Thyroid gland (tissue), 4 donors: ENCODE results near the gene STAT3. TPM values are rescaled to one million over a fixed set of nuclear protein-coding genes. Genes with fewer than 3 reads are reported as not detected.
"Not testable (repeated sequence)": the region's sequence is repeated elsewhere in the genome, so short reads cannot be mapped to it uniquely, and the experiment has no call there.

Experiments used
- DNase-seq, 2 donors: peaks; one replicate each; pipeline ENCODE4 v3.0.0-alpha.2; 2019
- H3K27ac ChIP-seq, 3 donors: fragments of 200-600 bp; sonication (generic); 1 replicate in 2 of 3; 2 replicates in 1 of 3; pipeline ENCODE4 v1.5.1; 2016 to 2019; ENCODE audit warnings: mild to moderate bottlenecking in 1 of 3, moderate library complexity in 1 of 3
- H3K27me3 ChIP-seq: fragments of 200-600 bp; sonication (generic); one replicate; pipeline ENCODE4 v1.5.1; 2019
- H3K36me3 ChIP-seq, 2 donors: fragments of 200-600 bp; sonication (generic); one replicate each; pipeline ENCODE4 v1.5.1; 2016 to 2019
- H3K4me1 ChIP-seq, 2 donors: fragments of 200-600 bp; sonication (generic); one replicate each; pipeline ENCODE4 v1.5.1; 2017 to 2019
- H3K4me3 ChIP-seq, 3 donors: fragments of 200-600 bp; sonication (generic); replicated peaks in 1 of 3; 1 replicate in 2 of 3; 2 replicates in 1 of 3; pipeline ENCODE4 v1.5.1; 2016; ENCODE audit warnings: mild to moderate bottlenecking in 1 of 3
- H3K9me3 ChIP-seq: fragments of 200-600 bp; sonication (generic); one replicate; pipeline ENCODE4 v1.5.1; 2017
- POLR2A ChIP-seq, 2 donors: fragments of 450-650 bp; IDR thresholded peaks; one replicate each; pipeline ENCODE4 v1.6.1; 2017; ENCODE audit warnings: antibody characterized with exemption in 2 of 2, mild to moderate bottlenecking in 2 of 2, moderate library complexity in 1 of 2
- WGBS, 2 donors: methylation state at CpG; one replicate each; pipeline ENCODE4 v1.1.5; 2017; 5-methylcytosine and 5-hydroxymethylcytosine counted together
- intact Hi-C: fragments of 100-400 bp; cut with DNase I; formaldehyde crosslinking; loops from one replicate; pipeline ENCODE4 v1.15.1; 2023
- total RNA-seq, 4 donors: library from RNA; depleted of rRNA; stranded (reverse); fragments of >200 nt; gene quantifications; one replicate each; pipeline ENCODE4 v1.2.3, GENCODE V29; 2016
- TF ChIP-seq, protein P1 (sequence below), 6 experiments: fragments of 200-600 bp in 3 of 6; fragments of 450-650 bp in 3 of 6; sonication (generic) in 3 of 6; IDR thresholded peaks; one replicate each; pipeline ENCODE4 v1.5.1; 2016 to 2019; ENCODE audit warnings: antibody characterized with exemption in 6 of 6, mild to moderate bottlenecking in 2 of 6, inconsistent platforms in 1 of 6, moderate library complexity in 1 of 6

Gene STAT3
- total RNA-seq, 4 donors from 2014 or later = 147 to 292 (median 206) TPM

DNA sequence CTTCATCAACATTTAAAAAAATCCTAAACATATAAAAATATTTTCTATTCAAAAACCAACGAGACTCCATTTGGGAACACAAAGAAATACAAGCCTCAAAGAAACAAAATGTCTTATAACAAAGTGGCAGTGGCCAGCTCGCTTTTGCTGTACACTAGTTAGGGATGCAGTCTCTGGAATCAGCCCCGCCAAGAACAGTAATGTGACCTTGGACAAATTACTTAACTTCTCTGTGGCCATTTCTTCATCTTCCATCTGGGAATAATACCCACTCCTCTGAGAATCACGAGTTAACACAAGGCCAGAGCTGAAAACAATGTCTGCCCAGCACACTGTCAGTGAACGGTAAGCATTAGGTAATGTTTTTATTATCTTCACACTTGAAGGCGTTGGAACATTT, 117.6 kb downstream of the STAT3 start:
- Histone ChIP-seq H3K27ac (no peak overlapping the region), H3K4me3 (no peak overlapping the region), H3K27me3 (no peaks in the 10 kb centered on the region), H3K36me3 (no peaks in the 10 kb centered on the region), H3K4me1 (peaks cover 4 to 12% of the 10 kb centered on the region in 2 donors), H3K9me3 (no peaks in the 10 kb centered on the region)
- no peak for TF ChIP-seq POLR2A (IDR thresholded peaks at IDR 0.05)
- TF ChIP-seq, protein P1, sequence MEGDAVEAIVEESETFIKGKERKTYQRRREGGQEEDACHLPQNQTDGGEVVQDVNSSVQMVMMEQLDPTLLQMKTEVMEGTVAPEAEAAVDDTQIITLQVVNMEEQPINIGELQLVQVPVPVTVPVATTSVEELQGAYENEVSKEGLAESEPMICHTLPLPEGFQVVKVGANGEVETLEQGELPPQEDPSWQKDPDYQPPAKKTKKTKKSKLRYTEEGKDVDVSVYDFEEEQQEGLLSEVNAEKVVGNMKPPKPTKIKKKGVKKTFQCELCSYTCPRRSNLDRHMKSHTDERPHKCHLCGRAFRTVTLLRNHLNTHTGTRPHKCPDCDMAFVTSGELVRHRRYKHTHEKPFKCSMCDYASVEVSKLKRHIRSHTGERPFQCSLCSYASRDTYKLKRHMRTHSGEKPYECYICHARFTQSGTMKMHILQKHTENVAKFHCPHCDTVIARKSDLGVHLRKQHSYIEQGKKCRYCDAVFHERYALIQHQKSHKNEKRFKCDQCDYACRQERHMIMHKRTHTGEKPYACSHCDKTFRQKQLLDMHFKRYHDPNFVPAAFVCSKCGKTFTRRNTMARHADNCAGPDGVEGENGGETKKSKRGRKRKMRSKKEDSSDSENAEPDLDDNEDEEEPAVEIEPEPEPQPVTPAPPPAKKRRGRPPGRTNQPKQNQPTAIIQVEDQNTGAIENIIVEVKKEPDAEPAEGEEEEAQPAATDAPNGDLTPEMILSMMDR (IDR thresholded peaks at IDR 0.05) = no peak
- intact Hi-C loops = no loop called here
- DNase-seq = no peak
- 78 to 84% methylated on average over 6 of the region's 6 CpGs for WGBS, 2 donors

DNA sequence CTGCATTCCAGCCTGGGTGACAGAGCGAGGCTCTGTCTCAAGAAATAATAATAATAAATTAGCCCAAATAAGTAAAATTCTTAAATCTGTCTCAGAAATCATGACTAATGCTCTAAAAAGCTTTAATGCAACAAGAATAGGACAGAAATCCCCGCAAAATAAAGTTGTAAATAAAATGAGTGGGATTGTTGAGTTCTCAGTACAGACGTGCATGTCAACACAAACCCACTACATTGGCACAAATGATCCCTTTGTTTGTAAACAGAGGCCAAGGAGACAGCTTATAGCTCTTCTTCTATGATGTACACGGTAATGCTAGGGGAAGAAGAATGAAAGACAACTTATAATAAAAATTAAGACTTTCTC, 118.1 kb downstream of the STAT3 start:
- Histone ChIP-seq H3K4me1 (peaks cover 2 to 12% of the 10 kb centered on the region in 2 donors), H3K36me3 (no peaks in the 10 kb centered on the region), H3K27me3 (no peaks in the 10 kb centered on the region), H3K9me3 (no peaks in the 10 kb centered on the region), H3K4me3 (no peak overlapping the region), H3K27ac (no peak overlapping the region)
- intact Hi-C loops = no loop called here
- no peak for TF ChIP-seq POLR2A (IDR thresholded peaks at IDR 0.05)
- TF ChIP-seq, protein P1 (IDR thresholded peaks at IDR 0.05) = no peak
- WGBS, 2 donors = 72 to 84% methylated on average over 4 of the region's 4 CpGs
- no peak for DNase-seq

GRCh38 chr17:42268236-42268635, 120.0 kb downstream of the STAT3 start:
- no peak overlapping the region for H3K27ac ChIP-seq
- TF ChIP-seq, protein P1 (IDR thresholded peaks at IDR 0.05) = no peak
- no peak for TF ChIP-seq POLR2A (IDR thresholded peaks at IDR 0.05)
- intact Hi-C loops = no loop called here

DNA sequence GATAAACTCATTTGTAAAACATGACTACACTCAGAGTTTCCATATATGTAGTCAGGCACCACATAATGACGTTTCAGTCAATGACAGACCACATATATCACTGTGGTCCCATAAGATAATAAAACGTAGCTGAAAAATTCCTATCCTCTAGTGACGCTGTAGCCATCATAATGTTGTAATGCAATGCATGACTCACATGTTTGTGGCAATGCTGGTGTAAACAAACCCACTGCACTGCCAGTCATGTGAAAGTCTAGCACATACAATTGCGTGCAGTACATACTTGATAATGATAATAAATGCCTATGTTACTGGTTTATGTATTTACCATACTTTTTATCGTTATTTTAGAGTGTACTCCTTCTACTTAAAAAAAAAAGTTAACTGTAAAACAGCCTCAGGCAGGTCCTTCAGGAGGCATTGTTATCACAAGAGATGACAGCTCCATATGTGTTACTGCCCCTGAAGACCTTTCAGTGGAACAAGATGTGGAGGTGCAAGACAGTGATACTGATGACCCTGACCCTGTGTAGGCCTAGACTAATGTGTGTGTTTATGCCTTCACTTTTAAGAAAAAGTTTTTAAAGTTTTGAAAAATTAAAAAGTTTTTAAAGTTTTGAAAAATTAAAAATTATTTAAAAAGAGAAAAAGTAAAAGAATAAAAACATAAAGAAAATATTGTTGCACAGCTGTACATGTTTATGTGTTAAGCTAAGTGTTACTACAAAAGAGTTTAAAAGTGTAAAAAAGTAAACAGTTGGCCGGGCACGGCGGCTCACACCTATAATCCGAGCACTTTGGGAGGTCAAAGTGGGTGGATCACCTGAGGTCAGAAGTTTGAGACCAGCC, 121.1 kb downstream of the STAT3 start:
- H3K27ac ChIP-seq = no peak overlapping the region
- intact Hi-C loops = no loop called here
- H3K4me1 ChIP-seq = peaks cover 0 to 2% of the 10 kb centered on the region in 2 donors
- no peak overlapping the region for H3K4me3 ChIP-seq
- no peaks in the 10 kb centered on the region for H3K27me3 ChIP-seq
- DNase-seq = no peak
- no peaks in the 10 kb centered on the region for H3K36me3 ChIP-seq
- TF ChIP-seq, protein P1 (IDR thresholded peaks at IDR 0.05) = no peak
- TF ChIP-seq POLR2A (IDR thresholded peaks at IDR 0.05) = no peak
- 84 to 85% methylated on average over 9 of the region's 9 CpGs for WGBS, 2 donors
- no peaks in the 10 kb centered on the region for H3K9me3 ChIP-seq

More at GRCh38 chr17:42268236-42268635, 120.0 kb downstream of the STAT3 start:
- no peaks in the 10 kb centered on the region for H3K36me3 ChIP-seq
- DNase-seq = no peak
- no peak overlapping the region for H3K4me3 ChIP-seq
- no peaks in the 10 kb centered on the region for H3K27me3 ChIP-seq
- no peaks in the 10 kb centered on the region for H3K9me3 ChIP-seq
- H3K4me1 ChIP-seq = peaks cover 0 to 2% of the 10 kb centered on the region in 2 donors
- WGBS, 2 donors = 91 to 94% methylated on average over 5 of the region's 5 CpGs

- DNase-seq = no peak
- no peaks in the 10 kb centered on the region for H3K9me3 ChIP-seq
- H3K27me3 ChIP-seq = no peaks in the 10 kb centered on the region
- H3K4me3 ChIP-seq = no peak overlapping the region
- no peaks in the 10 kb centered on the region for H3K36me3 ChIP-seq
- peaks cover 0 to 2% of the 10 kb centered on the region in 2 donors for H3K4me1 ChIP-seq
- TF ChIP-seq POLR2A (IDR thresholded peaks at IDR 0.05) = no peak
- TF ChIP-seq, protein P1 (IDR thresholded peaks at IDR 0.05) = no peak
- intact Hi-C loops = no loop called here
- 73 to 88% methylated on average over 2 of the region's 2 CpGs for WGBS, 2 donors
- no peak overlapping the region for H3K27ac ChIP-seq
Measured at GRCh38 chr17:42266462-42266861, 121.8 kb downstream of the STAT3 start.

DNA sequence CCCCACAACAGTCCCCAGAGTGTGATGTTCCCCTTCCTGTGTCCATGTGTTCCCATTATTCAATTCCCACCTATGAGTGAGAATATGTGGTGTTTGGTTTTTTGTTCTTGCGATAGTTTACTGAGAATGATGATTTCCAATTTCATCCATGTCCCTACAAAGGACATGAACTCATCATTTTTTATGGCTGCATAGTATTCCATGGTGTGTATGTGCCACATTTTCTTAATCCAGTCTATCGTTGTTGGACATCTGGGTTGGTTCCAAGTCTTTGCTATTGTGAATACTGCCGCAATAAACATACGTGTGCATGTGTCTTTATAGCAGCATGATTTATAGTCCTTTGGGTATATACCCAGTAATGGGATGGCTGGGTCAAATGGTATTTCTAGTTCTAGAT, 123.9 kb downstream of the STAT3 start:
- H3K9me3 ChIP-seq, DNase-seq, H3K27me3 ChIP-seq, H3K27ac ChIP-seq, H3K4me1 ChIP-seq, H3K4me3 ChIP-seq, H3K36me3 ChIP-seq, intact Hi-C loops: not testable (repeated sequence)
- WGBS, 2 donors = 93% methylated on average over 3 of the region's 4 CpGs; no CpG with 5 or more reads in 1 of the 2 donors
